Astrocyte (in vitro differentiated cells and primary cell): ENCODE measurements around the gene LMNB1.
"Not testable (repeated sequence)": the region's sequence is repeated elsewhere in the genome, so short reads cannot be mapped to it uniquely, and the experiment has no call there.

Source experiments
- EZH2 ChIP-seq: IDR thresholded peaks from 2 replicates; pipeline ENCODE4 v1.6.1; 2012; ENCODE audit warnings: mild to moderate bottlenecking, low read length, inconsistent platforms; ENCODE audit not compliant: insufficient read depth
- TF ChIP-seq, protein P1 (sequence below): IDR thresholded peaks from 2 replicates; pipeline ENCODE4 v1.5.1; 2011; ENCODE audit warnings: low read depth, mild to moderate bottlenecking, inconsistent platforms, low read length, moderate library complexity; ENCODE audit not compliant: insufficient read depth

DNA sequence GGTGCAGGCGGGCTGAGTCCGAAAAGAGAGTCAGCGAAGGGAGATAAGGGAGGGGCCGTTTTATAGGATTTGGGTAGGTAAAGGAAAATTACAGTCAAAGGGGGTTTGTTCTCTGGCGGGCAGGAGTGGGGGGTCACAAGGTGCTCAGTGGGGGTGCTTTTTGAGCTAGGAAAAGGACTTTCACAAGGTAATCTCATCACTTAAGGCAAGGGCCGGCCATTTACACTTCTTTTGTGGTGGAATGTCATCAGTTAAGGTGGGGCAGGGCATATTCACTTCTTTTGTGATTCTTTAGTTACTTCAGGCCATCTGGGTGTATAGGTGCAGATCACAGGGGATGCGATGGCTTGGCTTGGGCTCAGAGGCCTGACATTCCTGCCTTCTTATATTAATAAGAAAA, 62.5 kb downstream of the LMNB1 start:
- TF ChIP-seq, protein P1, sequence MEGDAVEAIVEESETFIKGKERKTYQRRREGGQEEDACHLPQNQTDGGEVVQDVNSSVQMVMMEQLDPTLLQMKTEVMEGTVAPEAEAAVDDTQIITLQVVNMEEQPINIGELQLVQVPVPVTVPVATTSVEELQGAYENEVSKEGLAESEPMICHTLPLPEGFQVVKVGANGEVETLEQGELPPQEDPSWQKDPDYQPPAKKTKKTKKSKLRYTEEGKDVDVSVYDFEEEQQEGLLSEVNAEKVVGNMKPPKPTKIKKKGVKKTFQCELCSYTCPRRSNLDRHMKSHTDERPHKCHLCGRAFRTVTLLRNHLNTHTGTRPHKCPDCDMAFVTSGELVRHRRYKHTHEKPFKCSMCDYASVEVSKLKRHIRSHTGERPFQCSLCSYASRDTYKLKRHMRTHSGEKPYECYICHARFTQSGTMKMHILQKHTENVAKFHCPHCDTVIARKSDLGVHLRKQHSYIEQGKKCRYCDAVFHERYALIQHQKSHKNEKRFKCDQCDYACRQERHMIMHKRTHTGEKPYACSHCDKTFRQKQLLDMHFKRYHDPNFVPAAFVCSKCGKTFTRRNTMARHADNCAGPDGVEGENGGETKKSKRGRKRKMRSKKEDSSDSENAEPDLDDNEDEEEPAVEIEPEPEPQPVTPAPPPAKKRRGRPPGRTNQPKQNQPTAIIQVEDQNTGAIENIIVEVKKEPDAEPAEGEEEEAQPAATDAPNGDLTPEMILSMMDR = not testable (repeated sequence)
- TF ChIP-seq EZH2 = not testable (repeated sequence)
